OCI-LY1 (cell line): ENCODE data around the gene CENPQ.
"Not testable (repeated sequence)": the region's sequence is repeated elsewhere in the genome, so short reads cannot be mapped to it uniquely, and the experiment has no call there.

ENCODE experiments used
- H2AFZ ChIP-seq: fragments of 200-600 bp; sonication (generic), shearing (Covaris generic); 2 replicates; pipeline ENCODE4 v1.6.0; 2014; ENCODE audit warnings: antibody characterized with exemption, mild to moderate bottlenecking, low read length
- H3F3A ChIP-seq: fragments of 200-600 bp; sonication (generic), shearing (Covaris generic); 2 replicates; pipeline ENCODE4 v1.6.0; 2014; ENCODE audit warnings: mild to moderate bottlenecking, antibody characterized with exemption, low read length, moderate library complexity; ENCODE audit not compliant: insufficient read depth
- H3K27ac ChIP-seq: fragments of 200-600 bp; sonication (generic); 2 replicates; pipeline ENCODE4 v1.5.1; 2014; ENCODE audit warnings: low read length, mixed run types, mild to moderate bottlenecking, low read depth; ENCODE audit not compliant: poor library complexity, severe bottlenecking
- H3K27me3 ChIP-seq: fragments of 200-600 bp; sonication (generic); 2 replicates; pipeline ENCODE4 v1.6.0; 2014; ENCODE audit warnings: antibody characterized with exemption, mild to moderate bottlenecking, low read length, moderate library complexity; ENCODE audit not compliant: insufficient read depth
- H3K36me3 ChIP-seq: fragments of 200-600 bp; sonication (generic); 2 replicates; pipeline ENCODE4 v1.6.1; 2014; ENCODE audit warnings: mild to moderate bottlenecking, antibody characterized with exemption, low read length, moderate library complexity, mixed read lengths; ENCODE audit not compliant: insufficient read depth
- H3K4me1 ChIP-seq: fragments of 200-600 bp; sonication (generic); 2 replicates; pipeline ENCODE4 v1.5.1; 2014; ENCODE audit warnings: mild to moderate bottlenecking, low read length, moderate library complexity; ENCODE audit not compliant: insufficient read depth, severe bottlenecking
- H3K4me2 ChIP-seq: fragments of 200-600 bp; sonication (generic), shearing (Covaris generic); 2 replicates; pipeline ENCODE4 v1.6.1; 2014; ENCODE audit warnings: low read length
- H3K4me3 ChIP-seq: fragments of 200-600 bp; sonication (generic); 2 replicates; pipeline ENCODE4 v1.5.1; 2014; ENCODE audit warnings: low read length, low read depth, mild to moderate bottlenecking, mixed read lengths; ENCODE audit not compliant: poor library complexity, severe bottlenecking
- H3K79me2 ChIP-seq: fragments of 200-600 bp; shearing (Covaris generic); 2 replicates; pipeline ENCODE4 v1.6.1; 2016; ENCODE audit warnings: mixed run types, low read length, mixed read lengths; ENCODE audit not compliant: insufficient read depth
- H3K9ac ChIP-seq: fragments of 200-600 bp; sonication (generic), shearing (Covaris generic); 2 replicates; pipeline ENCODE4 v1.6.1; 2014; ENCODE audit warnings: mild to moderate bottlenecking, low read length, mixed read lengths
- H3K9me2 ChIP-seq: fragments of 200-600 bp; sonication (generic), shearing (Covaris generic); 2 replicates; pipeline ENCODE4 v1.6.1; 2014; ENCODE audit warnings: low read depth, mild to moderate bottlenecking, low read length, mixed read lengths
- H3K9me3 ChIP-seq: fragments of 200-600 bp; shearing (Covaris generic); 2 replicates; pipeline ENCODE4 v1.6.1; 2014; ENCODE audit warnings: low read length, mixed read lengths
- H4K20me1 ChIP-seq: fragments of 200-600 bp; sonication (generic), shearing (Covaris generic); 2 replicates; pipeline ENCODE4 v1.6.0; 2016; ENCODE audit warnings: mild to moderate bottlenecking, low read length; ENCODE audit not compliant: insufficient read depth
- EZH2 ChIP-seq: fragments of 200-600 bp; sonication (generic), shearing (Covaris generic); IDR thresholded peaks from 2 replicates; pipeline ENCODE4 v1.8.0; 2017; ENCODE audit warnings: borderline replicate concordance, mixed run types, mild to moderate bottlenecking, antibody characterized with exemption, low read length, moderate library complexity, mixed read lengths
- TF ChIP-seq, protein P1 (sequence below): fragments of 200-600 bp; sonication (generic), shearing (Covaris generic); IDR thresholded peaks from 2 replicates; pipeline ENCODE4 v1.5.1; 2017; ENCODE audit warnings: mild to moderate bottlenecking, antibody characterized with exemption, low read length, moderate library complexity, mixed read lengths

Gene CENPQ

DNA sequence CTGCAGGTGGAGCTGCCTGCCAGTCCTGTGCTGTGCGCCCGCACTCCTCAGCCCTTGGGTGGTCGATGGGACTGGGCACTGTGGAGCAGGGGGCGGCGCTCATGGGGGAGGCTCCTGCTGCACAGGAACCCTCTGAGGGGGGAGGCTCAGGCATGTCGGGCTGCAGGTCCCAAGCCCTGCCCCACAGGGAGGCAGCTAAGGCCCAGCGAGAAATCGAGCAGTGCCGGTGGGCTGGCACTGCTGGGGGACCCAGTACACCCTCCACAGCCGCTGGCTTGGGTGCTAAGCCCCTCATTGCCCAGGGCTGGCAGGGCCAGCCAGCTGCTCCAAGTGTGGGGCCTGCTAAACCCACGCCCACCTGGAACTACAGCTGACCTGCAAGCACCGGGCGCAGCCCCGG lies 20.2 kb downstream of the CENPQ start:
- H3K4me1 ChIP-seq, H3F3A ChIP-seq, H3K27ac ChIP-seq, H3K27me3 ChIP-seq, H3K9me3 ChIP-seq, H2AFZ ChIP-seq, H3K9ac ChIP-seq, H3K79me2 ChIP-seq, H3K9me2 ChIP-seq, H3K4me3 ChIP-seq, H3K4me2 ChIP-seq, H4K20me1 ChIP-seq: not testable (repeated sequence)
- peaks cover 24% of the 10 kb centered on the region for H3K36me3 ChIP-seq

DNA sequence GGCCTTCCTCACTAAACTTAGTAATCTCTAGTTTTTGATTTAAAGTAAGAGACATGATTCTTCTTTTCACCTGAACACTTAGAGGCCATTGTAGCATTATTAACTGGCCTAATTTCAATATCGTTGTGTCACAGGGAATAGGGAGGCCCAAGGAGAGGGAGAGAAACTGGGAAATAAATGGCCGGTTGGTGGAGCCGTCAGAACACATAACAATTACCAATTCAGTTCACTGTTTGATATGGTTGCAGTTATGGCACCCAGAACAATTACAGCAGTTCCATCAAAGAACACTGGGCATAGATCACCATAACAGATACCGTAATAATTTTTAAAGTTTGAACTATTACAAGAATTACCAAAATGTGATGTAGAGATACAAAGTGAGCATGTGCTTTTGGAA lies 27.5 kb downstream of the CENPQ start:
- no peaks in the 10 kb centered on the region for H3K9me3 ChIP-seq
- TF ChIP-seq EZH2 = no peak
- no peak overlapping the region for H3K9ac ChIP-seq
- H3F3A ChIP-seq = no peaks in the 10 kb centered on the region
- H2AFZ ChIP-seq = no peak overlapping the region
- H3K4me1 ChIP-seq = no peaks in the 10 kb centered on the region
- no peaks in the 10 kb centered on the region for H4K20me1 ChIP-seq
- no peak overlapping the region for H3K27ac ChIP-seq
- H3K4me3 ChIP-seq = no peak overlapping the region
- peaks cover 52% of the 10 kb centered on the region for H3K36me3 ChIP-seq
- no peaks in the 10 kb centered on the region for H3K27me3 ChIP-seq
- H3K79me2 ChIP-seq = no peaks in the 10 kb centered on the region
- no peak overlapping the region for H3K4me2 ChIP-seq
- no peaks in the 10 kb centered on the region for H3K9me2 ChIP-seq

GRCh38 chr6:49497304-49497703 lies 34.1 kb downstream of the CENPQ start:
- no peaks in the 10 kb centered on the region for H3K4me1 ChIP-seq
- no peaks in the 10 kb centered on the region for H4K20me1 ChIP-seq
- H3K9ac ChIP-seq = no peak overlapping the region
- H3K9me3 ChIP-seq = no peaks in the 10 kb centered on the region
- no peak overlapping the region for H3K4me3 ChIP-seq
- H2AFZ ChIP-seq = no peak overlapping the region
- H3K9me2 ChIP-seq = no peaks in the 10 kb centered on the region
- no peaks in the 10 kb centered on the region for H3F3A ChIP-seq
- H3K79me2 ChIP-seq = no peaks in the 10 kb centered on the region
- peaks cover 16% of the 10 kb centered on the region for H3K36me3 ChIP-seq
- no peak overlapping the region for H3K4me2 ChIP-seq
- TF ChIP-seq, protein P1, sequence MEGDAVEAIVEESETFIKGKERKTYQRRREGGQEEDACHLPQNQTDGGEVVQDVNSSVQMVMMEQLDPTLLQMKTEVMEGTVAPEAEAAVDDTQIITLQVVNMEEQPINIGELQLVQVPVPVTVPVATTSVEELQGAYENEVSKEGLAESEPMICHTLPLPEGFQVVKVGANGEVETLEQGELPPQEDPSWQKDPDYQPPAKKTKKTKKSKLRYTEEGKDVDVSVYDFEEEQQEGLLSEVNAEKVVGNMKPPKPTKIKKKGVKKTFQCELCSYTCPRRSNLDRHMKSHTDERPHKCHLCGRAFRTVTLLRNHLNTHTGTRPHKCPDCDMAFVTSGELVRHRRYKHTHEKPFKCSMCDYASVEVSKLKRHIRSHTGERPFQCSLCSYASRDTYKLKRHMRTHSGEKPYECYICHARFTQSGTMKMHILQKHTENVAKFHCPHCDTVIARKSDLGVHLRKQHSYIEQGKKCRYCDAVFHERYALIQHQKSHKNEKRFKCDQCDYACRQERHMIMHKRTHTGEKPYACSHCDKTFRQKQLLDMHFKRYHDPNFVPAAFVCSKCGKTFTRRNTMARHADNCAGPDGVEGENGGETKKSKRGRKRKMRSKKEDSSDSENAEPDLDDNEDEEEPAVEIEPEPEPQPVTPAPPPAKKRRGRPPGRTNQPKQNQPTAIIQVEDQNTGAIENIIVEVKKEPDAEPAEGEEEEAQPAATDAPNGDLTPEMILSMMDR = no peak
- no peak for TF ChIP-seq EZH2
- H3K27ac ChIP-seq = no peak overlapping the region
- H3K27me3 ChIP-seq = no peaks in the 10 kb centered on the region

DNA sequence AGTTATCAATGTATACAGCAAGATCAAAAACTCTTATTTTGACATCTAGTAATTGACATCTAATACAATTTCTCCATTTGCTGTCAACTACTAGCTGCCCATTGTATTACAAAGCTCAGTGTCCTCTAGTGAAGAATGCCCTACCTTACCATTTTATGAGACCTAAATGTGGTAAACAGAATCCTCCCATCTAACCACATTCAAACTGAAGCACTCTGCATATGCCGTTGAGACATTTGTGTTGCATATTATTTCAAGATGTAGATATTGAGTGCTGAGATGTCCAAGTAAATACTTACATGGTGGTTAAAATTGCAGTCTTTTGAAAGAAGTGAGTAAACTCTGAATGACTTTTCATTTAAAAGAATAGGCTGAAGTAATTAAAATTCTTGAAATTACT lies 36.0 kb downstream of the CENPQ start:
- H3K9me3 ChIP-seq = no peaks in the 10 kb centered on the region
- H2AFZ ChIP-seq = no peak overlapping the region
- H3K79me2 ChIP-seq = no peaks in the 10 kb centered on the region
- no peaks in the 10 kb centered on the region for H4K20me1 ChIP-seq
- H3K9me2 ChIP-seq = no peaks in the 10 kb centered on the region
- no peak overlapping the region for H3K27ac ChIP-seq
- H3K4me3 ChIP-seq = no peak overlapping the region
- H3K4me1 ChIP-seq = no peaks in the 10 kb centered on the region
- no peak overlapping the region for H3K9ac ChIP-seq
- no peaks in the 10 kb centered on the region for H3K27me3 ChIP-seq
- H3F3A ChIP-seq = no peaks in the 10 kb centered on the region
- peaks cover under 1% of the 10 kb centered on the region; the same call in 1 of the 2 replicates for H3K36me3 ChIP-seq
- no peak for TF ChIP-seq EZH2
- TF ChIP-seq, protein P1 = no peak
- no peak overlapping the region for H3K4me2 ChIP-seq
